HepG2 (cell line): Measurements from ENCODE around the gene CFL1. TPM values are rescaled to one million over a fixed set of nuclear protein-coding genes. Genes with fewer than 3 reads are reported as not detected.

ENCODE experiments used
- AKAP8 ChIP-seq: sonication (generic); formaldehyde crosslinking; IDR thresholded peaks from 2 replicates; pipeline ENCODE4 v1.5.1; 2020; ENCODE audit warnings: mild to moderate bottlenecking, missing genetic modification reagents
- ATF7 ChIP-seq, 2 experiments: fragments of 450-650 bp in 1 of 2; sonication (generic) in 1 of 2; formaldehyde crosslinking in 1 of 2; IDR thresholded peaks; 2 replicates each; pipeline versions ENCODE4 v1.4.0 to v1.6.1; 2016 to 2020; ENCODE audit warnings: antibody characterized with exemption in 1 of 2, mild to moderate bottlenecking in 1 of 2, missing genetic modification reagents in 1 of 2
- CHD2 ChIP-seq: IDR thresholded peaks from 2 replicates; pipeline ENCODE4 v1.6.1; 2011; ENCODE audit warnings: low read depth, low read length, improper control_type of control experiment
- CSRNP1 ChIP-seq: sonication (generic); formaldehyde crosslinking; IDR thresholded peaks from 2 replicates; pipeline ENCODE4 v1.8.1; 2023; ENCODE audit warnings: mild to moderate bottlenecking, missing genetic modification reagents
- HOXA5 ChIP-seq: sonication (generic); formaldehyde crosslinking; IDR thresholded peaks from 2 replicates; pipeline ENCODE4 v1.4.0; 2020; ENCODE audit warnings: missing genetic modification reagents
- IRF2 ChIP-seq: IDR thresholded peaks from 2 replicates; pipeline ENCODE4 v1.6.1; 2018; ENCODE audit warnings: missing genetic modification reagents, missing compliant biosample characterization
- IRX3 ChIP-seq: sonication (generic); formaldehyde crosslinking; IDR thresholded peaks from 2 replicates; pipeline ENCODE4 v1.8.1; 2023; ENCODE audit warnings: mild to moderate bottlenecking, low read depth, missing genetic modification reagents, borderline replicate concordance
- JUND ChIP-seq: sonication (generic); formaldehyde crosslinking; IDR thresholded peaks from 2 replicates; pipeline ENCODE4 v1.8.0; 2022; ENCODE audit warnings: mild to moderate bottlenecking, missing genetic modification reagents
- STAG1 ChIP-seq: sonication (generic); formaldehyde crosslinking; IDR thresholded peaks from 2 replicates; pipeline ENCODE4 v1.4.0; 2020; ENCODE audit warnings: missing genetic modification reagents
- USF2 ChIP-seq, 2 experiments: sonication (generic) in 1 of 2; formaldehyde crosslinking in 1 of 2; IDR thresholded peaks; 2 replicates each; pipeline versions ENCODE4 v1.5.1 to v1.6.1; 2011 to 2020; ENCODE audit warnings: borderline replicate concordance in 1 of 2, low read depth in 1 of 2, low read length in 1 of 2, mild to moderate bottlenecking in 1 of 2, missing genetic modification reagents in 1 of 2, moderate library complexity in 1 of 2
- ZBTB7B ChIP-seq: sonication (generic); formaldehyde crosslinking; IDR thresholded peaks from 2 replicates; pipeline ENCODE4 v1.4.0; 2020; ENCODE audit warnings: missing genetic modification reagents
- ZNF446 ChIP-seq: sonication (generic); formaldehyde crosslinking; IDR thresholded peaks from 2 replicates; pipeline ENCODE4 v1.5.0; 2020; ENCODE audit warnings: mild to moderate bottlenecking, missing genetic modification reagents
- ZNF530 ChIP-seq: sonication (generic); formaldehyde crosslinking; IDR thresholded peaks from 2 replicates; pipeline ENCODE4 v1.5.0; 2020; ENCODE audit warnings: low read depth, mild to moderate bottlenecking, missing genetic modification reagents
- ZNF672 ChIP-seq: sonication (generic); formaldehyde crosslinking; IDR thresholded peaks from 2 replicates; pipeline ENCODE4 v1.8.1; 2022; ENCODE audit warnings: missing genetic modification reagents
- polyA plus RNA-seq, 8 experiments: library from polyadenylated mRNA; depleted of rRNA in 3 of 8; stranded (reverse) in 7 of 8; unstranded in 1 of 8; fragments of >200 nt; fragmentation: Illumina TruSeq in 4 of 8; extraction: Trizol in 4 of 8; gene quantifications; 2 replicates each; pipeline versions ENCODE4 v1.2.1 to v1.2.3, GENCODE V29; 2011 to 2016; ENCODE audit warnings: low read depth in 4 of 8, missing spikeins in 1 of 8, mixed read lengths in 1 of 8; ENCODE audit not compliant: insufficient read depth in 1 of 8
- total RNA-seq, 5 experiments: library from RNA; depleted of rRNA; stranded (reverse); fragments of >200 nt; fragmentation: Illumina TruSeq; extraction: Trizol; gene quantifications; 2 replicates each; pipeline ENCODE4 v1.2.3, GENCODE V29; 2016; ENCODE audit warnings: low read depth in 1 of 5
- TF ChIP-seq, protein P1 (sequence below): IDR thresholded peaks from 2 replicates; pipeline ENCODE4 v1.6.1; 2016; ENCODE audit warnings: low read depth
- TF ChIP-seq, protein P2 (sequence below): sonication (generic); formaldehyde crosslinking; IDR thresholded peaks from 2 replicates; pipeline ENCODE4 v1.4.0; 2020; ENCODE audit warnings: missing genetic modification reagents
- TF ChIP-seq, protein P3 (sequence below): sonication (generic); formaldehyde crosslinking; IDR thresholded peaks from 2 replicates; pipeline ENCODE4 v1.5.0; 2020; ENCODE audit warnings: mild to moderate bottlenecking, missing genetic modification reagents

CFL1 gene
- total and polyA plus RNA-seq, 2 of the 13 experiments (the other 11 are each of a cell fraction or from before 2014, with no cell fraction given) = 379 to 383 TPM

DNA sequence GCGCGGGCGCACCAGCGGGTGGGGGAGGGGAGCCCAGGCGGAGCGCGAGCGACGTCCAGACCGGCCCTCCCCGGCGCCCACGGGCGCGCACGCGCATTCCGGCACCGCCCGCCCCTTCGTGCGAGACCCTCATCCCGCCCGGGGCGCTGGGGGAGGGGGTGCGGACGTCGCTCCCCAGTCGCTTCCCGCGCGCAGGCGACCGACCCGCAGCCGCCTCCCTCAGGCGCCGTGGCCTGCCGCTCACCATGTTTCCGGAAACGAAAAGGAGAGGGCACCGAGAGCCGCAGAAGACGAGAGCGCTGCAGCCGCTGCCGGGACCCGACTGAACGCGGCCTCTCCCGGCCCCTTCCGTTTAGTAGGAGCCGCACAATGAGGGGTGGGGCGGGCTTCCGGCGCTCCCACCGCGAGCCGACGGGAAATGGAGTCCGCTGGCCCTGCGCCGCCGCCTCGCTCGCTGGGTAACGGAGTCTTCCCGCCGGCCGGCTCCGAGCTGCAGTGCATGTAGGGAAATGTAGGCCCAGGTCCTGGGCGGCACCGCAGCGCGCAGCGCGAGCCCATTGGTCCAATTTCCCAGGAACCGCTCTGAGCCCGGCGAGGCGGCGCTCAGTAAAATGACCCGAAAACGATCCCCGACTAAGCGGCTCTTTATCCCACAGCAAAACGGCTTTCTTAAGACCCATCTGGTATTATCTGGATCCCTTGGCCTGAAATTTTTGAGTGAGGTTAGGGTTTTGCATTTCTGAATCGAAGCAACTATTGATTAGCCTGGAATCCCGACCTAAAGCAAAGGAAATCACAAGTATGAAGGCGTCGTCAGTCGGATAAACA, at the start of gene CFL1 (continued):
- no peak for TF ChIP-seq ZNF446 (CRISPR knock-in tag)
- no peak; the same call in 1 of the 2 replicates for TF ChIP-seq STAG1 (CRISPR knock-in tag)
- TF ChIP-seq, protein P1, sequence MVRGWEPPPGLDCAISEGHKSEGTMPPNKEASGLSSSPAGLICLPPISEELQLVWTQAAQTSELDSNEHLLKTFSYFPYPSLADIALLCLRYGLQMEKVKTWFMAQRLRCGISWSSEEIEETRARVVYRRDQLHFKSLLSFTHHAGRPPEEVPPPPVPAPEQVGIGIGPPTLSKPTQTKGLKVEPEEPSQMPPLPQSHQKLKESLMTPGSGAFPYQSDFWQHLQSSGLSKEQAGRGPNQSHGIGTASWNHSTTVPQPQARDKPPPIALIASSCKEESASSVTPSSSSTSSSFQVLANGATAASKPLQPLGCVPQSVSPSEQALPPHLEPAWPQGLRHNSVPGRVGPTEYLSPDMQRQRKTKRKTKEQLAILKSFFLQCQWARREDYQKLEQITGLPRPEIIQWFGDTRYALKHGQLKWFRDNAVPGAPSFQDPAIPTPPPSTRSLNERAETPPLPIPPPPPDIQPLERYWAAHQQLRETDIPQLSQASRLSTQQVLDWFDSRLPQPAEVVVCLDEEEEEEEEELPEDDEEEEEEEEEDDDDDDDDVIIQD (CRISPR knock-in tag) = no peak
- no peak for TF ChIP-seq ZNF672 (CRISPR knock-in tag)
- no peak for TF ChIP-seq HOXA5 (CRISPR knock-in tag)
- TF ChIP-seq USF2 (IDR thresholded peaks at IDR 0.05; ENCODE audit: low read depth, low read length) = no peak
- peak; percentile 24; the same call in 1 of the 2 replicates for TF ChIP-seq USF2 (CRISPR knock-in tag; IDR thresholded peaks at IDR 0.05; ENCODE audit: borderline replicate concordance)
- TF ChIP-seq CSRNP1 (CRISPR knock-in tag) = no peak
- no peak for TF ChIP-seq JUND (CRISPR knock-in tag)
- TF ChIP-seq, protein P2, sequence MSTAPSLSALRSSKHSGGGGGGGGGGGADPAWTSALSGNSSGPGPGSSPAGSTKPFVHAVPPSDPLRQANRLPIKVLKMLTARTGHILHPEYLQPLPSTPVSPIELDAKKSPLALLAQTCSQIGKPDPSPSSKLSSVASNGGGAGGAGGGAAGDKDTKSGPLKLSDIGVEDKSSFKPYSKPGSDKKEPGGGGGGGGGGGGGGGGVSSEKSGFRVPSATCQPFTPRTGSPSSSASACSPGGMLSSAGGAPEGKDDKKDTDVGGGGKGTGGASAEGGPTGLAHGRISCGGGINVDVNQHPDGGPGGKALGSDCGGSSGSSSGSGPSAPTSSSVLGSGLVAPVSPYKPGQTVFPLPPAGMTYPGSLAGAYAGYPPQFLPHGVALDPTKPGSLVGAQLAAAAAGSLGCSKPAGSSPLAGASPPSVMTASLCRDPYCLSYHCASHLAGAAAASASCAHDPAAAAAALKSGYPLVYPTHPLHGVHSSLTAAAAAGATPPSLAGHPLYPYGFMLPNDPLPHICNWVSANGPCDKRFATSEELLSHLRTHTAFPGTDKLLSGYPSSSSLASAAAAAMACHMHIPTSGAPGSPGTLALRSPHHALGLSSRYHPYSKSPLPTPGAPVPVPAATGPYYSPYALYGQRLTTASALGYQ (CRISPR knock-in tag) = no peak; the same call in 1 of the 2 replicates
- peak; percentile 23; the same call in 1 of the 2 replicates for TF ChIP-seq ZBTB7B (CRISPR knock-in tag)
- TF ChIP-seq ATF7 (IDR thresholded peaks at IDR 0.05) = no peak
- TF ChIP-seq ATF7 (CRISPR knock-in tag; IDR thresholded peaks at IDR 0.05) = no peak
- no peak for TF ChIP-seq ZNF530
- peak; percentile 89 for TF ChIP-seq IRF2 (CRISPR knock-in tag)
- TF ChIP-seq AKAP8 (CRISPR knock-in tag) = no peak
- TF ChIP-seq, protein P3, sequence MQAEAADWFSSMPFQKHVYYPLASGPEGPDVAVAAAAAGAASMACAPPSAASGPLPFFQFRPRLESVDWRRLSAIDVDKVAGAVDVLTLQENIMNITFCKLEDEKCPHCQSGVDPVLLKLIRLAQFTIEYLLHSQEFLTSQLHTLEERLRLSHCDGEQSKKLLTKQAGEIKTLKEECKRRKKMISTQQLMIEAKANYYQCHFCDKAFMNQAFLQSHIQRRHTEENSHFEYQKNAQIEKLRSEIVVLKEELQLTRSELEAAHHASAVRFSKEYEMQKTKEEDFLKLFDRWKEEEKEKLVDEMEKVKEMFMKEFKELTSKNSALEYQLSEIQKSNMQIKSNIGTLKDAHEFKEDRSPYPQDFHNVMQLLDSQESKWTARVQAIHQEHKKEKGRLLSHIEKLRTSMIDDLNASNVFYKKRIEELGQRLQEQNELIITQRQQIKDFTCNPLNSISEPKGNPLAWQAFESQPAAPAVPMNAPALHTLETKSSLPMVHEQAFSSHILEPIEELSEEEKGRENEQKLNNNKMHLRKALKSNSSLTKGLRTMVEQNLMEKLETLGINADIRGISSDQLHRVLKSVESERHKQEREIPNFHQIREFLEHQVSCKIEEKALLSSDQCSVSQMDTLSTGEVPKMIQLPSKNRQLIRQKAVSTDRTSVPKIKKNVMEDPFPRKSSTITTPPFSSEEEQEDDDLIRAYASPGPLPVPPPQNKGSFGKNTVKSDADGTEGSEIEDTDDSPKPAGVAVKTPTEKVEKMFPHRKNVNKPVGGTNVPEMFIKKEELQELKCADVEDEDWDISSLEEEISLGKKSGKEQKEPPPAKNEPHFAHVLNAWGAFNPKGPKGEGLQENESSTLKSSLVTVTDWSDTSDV (CRISPR knock-in tag) = no peak
- peak; percentile 36; the same call in 1 of the 2 replicates for TF ChIP-seq IRX3 (CRISPR knock-in tag)
- no peak; the same call in 1 of the 2 replicates for TF ChIP-seq CHD2
